BJ (cell line): ENCODE data around the gene KIAA0319L. TPM values are rescaled to one million over a fixed set of nuclear protein-coding genes. Genes with fewer than 3 reads are reported as not detected.

ENCODE experiments used
- CTCF ChIA-PET: fragments of 350-600 bp; formaldehyde crosslinking; extraction: SDS; loops from one replicate; lab custom pipeline; 2021; ENCODE audit warnings: antibody characterized with exemption, inconsistent platforms; lab: Yijun Ruan, JAX
- POLR2A ChIA-PET: fragments of 300-600 bp; sonication (Branson Sonifier 250); formaldehyde crosslinking; extraction: SDS; loops from one replicate; lab custom pipeline; 2021; ENCODE audit warnings: antibody characterized with exemption; lab: Charles Lee
- DNase-seq: peaks from one replicate; pipeline ENCODE4 v3.0.0-alpha.2; 2011; ENCODE audit warnings: low read depth
- H3K27me3 ChIP-seq: 2 replicates; pipeline ENCODE4 v1.6.0; 2011; ENCODE audit warnings: low read length; ENCODE audit not compliant: control insufficient read depth, insufficient read depth
- H3K36me3 ChIP-seq: 2 replicates; pipeline ENCODE4 v1.5.1; 2011; ENCODE audit warnings: low read length; ENCODE audit not compliant: control insufficient read depth, insufficient read depth
- H3K4me3 ChIP-seq: 2 replicates; pipeline ENCODE4 v1.5.1; 2011; ENCODE audit warnings: low read depth, mild to moderate bottlenecking, control low read depth, low read length
- polyA plus RNA-seq: library from polyadenylated mRNA; depleted of rRNA; stranded (reverse); fragments of >200 nt; gene quantifications from 2 replicates; pipeline ENCODE4 v1.2.3, GENCODE V29; 2011
- TF ChIP-seq, protein P1 (sequence below): IDR thresholded peaks from 2 replicates; pipeline ENCODE4 v1.5.1; 2011; ENCODE audit warnings: low read depth, mild to moderate bottlenecking, control low read depth, inconsistent platforms, low read length, moderate library complexity; ENCODE audit not compliant: insufficient read depth

Gene KIAA0319L
- polyA plus RNA-seq, 1 experiment, result 36.3 TPM

- DNase-seq, result no peak
- TF ChIP-seq, protein P1, sequence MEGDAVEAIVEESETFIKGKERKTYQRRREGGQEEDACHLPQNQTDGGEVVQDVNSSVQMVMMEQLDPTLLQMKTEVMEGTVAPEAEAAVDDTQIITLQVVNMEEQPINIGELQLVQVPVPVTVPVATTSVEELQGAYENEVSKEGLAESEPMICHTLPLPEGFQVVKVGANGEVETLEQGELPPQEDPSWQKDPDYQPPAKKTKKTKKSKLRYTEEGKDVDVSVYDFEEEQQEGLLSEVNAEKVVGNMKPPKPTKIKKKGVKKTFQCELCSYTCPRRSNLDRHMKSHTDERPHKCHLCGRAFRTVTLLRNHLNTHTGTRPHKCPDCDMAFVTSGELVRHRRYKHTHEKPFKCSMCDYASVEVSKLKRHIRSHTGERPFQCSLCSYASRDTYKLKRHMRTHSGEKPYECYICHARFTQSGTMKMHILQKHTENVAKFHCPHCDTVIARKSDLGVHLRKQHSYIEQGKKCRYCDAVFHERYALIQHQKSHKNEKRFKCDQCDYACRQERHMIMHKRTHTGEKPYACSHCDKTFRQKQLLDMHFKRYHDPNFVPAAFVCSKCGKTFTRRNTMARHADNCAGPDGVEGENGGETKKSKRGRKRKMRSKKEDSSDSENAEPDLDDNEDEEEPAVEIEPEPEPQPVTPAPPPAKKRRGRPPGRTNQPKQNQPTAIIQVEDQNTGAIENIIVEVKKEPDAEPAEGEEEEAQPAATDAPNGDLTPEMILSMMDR, result no peak
- ChIA-PET POLR2A (no interaction called here), CTCF (interaction anchor here (0.9 kb wide), 2 partner anchors 8 to 115 kb away, joined by 3 read pairs; no protein-coding TSS in a partner anchor)
- Histone ChIP-seq H3K4me3 (no peak overlapping the region), H3K36me3 (peaks cover 10% of the 10 kb centered on the region), H3K27me3 (no peaks in the 10 kb centered on the region)
Measured at GRCh38 chr1:35600593-35600992, 43.4 kb upstream of the KIAA0319L start.

DNA sequence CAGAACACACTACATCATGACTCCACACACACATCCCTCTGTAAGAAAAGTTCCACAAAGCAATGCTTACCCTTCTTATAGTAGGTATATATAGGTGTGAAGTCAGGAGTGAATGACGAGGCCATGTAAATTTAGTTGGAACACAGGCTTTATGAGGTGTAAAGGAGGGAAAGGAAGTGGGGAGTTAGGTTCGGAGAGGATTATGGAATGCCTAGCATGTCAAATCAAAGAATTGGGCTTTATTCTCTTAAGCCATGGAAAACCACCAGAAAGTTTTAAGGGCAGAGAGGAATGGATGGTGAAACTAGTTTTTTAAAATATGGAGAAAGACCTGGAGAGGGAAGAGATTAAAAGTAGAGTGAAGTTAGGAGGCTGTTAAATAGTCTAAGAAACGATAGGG is 42.2 kb upstream of the KIAA0319L start:
- H3K27me3 ChIP-seq, result no peaks in the 10 kb centered on the region
- DNase-seq, result no peak
- CTCF ChIA-PET, result interaction anchor here (1.7 kb wide), 1 partner anchor 31 kb away, joined by 4 read pairs; no protein-coding TSS in a partner anchor
- no peak overlapping the region for H3K4me3 ChIP-seq
- peaks cover 10% of the 10 kb centered on the region for H3K36me3 ChIP-seq
- POLR2A ChIA-PET, result no interaction called here
- TF ChIP-seq, protein P1, result no peak

GRCh38 chr1:35598895-35599294 is 41.7 kb upstream of the KIAA0319L start:
- no peak overlapping the region for H3K4me3 ChIP-seq
- H3K27me3 ChIP-seq, result no peaks in the 10 kb centered on the region
- DNase-seq, result no peak
- TF ChIP-seq, protein P1, result no peak
- ChIA-PET CTCF (interaction anchor here (1.7 kb wide), 1 partner anchor 31 kb away, joined by 4 read pairs; no protein-coding TSS in a partner anchor), POLR2A (no interaction called here)
- peaks cover 10% of the 10 kb centered on the region for H3K36me3 ChIP-seq

GRCh38 chr1:35597870-35598269 is 40.7 kb upstream of the KIAA0319L start:
- CTCF ChIA-PET, result interaction anchor here (0.9 kb wide), 1 partner anchor 118 kb away, joined by 3 read pairs; no protein-coding TSS in a partner anchor
- H3K4me3 ChIP-seq, result no peak overlapping the region
- no peak for DNase-seq
- POLR2A ChIA-PET, result no interaction called here
- peaks cover 9% of the 10 kb centered on the region for H3K36me3 ChIP-seq
- H3K27me3 ChIP-seq, result no peaks in the 10 kb centered on the region
- TF ChIP-seq, protein P1, result no peak

DNA sequence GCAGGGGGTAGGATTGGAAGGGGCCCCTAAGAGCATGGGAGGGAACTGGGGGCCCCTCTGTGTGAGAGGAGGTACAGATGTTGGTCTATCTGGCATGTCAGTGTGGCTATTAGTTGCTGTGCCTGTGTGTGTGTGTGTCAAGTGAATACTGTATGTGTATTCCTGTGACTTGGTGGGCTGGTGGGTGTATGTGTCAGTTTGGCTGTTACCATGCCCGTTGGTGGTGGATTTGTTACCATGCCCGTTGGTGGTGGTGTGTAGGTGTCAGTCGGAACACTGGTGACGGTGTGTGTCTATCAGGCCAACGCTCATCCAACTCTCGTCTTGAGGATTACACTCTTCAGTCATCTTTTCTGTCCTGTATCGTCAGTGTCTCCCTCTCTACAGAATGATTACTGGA is 38.5 kb upstream of the KIAA0319L start:
- DNase-seq, result no peak
- Histone ChIP-seq H3K4me3 (no peak overlapping the region), H3K27me3 (no peaks in the 10 kb centered on the region), H3K36me3 (peaks cover 5% of the 10 kb centered on the region)
- ChIA-PET CTCF (no interaction called here), POLR2A (no interaction called here)
- TF ChIP-seq, protein P1, result no peak
